ENCODE measurements around the gene KIF3A. TPM values are rescaled to one million over a fixed set of nuclear protein-coding genes. Genes with fewer than 3 reads are reported as not detected.

KIF3A gene
- total RNA-seq, 1 experiment from 2014 or later: 12.7 TPM

DNA sequence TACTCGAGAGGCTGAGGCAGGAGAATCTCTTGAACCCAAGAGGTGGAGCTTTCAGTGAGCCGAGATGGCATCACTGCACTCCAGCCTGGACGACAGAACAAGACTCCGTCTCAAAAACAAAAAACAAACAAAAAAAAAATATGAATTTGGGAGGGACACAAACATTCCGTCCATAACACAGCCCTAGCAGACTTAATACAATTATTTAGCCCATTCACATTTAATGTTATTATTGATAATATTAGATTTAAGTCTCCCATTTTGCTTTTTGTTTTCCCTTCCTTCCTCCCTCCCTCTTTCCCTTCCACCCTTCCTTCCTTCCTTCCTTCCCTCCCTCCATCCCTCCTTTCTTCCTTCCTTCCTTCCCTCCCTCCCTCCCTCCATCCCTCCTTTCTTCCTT is 5.3 kb upstream of the KIF3A start (continued):
- no peak for TF ChIP-seq RAD21 (IDR thresholded peaks at IDR 0.05; ENCODE audit: low read depth)
- TF ChIP-seq, protein P1, sequence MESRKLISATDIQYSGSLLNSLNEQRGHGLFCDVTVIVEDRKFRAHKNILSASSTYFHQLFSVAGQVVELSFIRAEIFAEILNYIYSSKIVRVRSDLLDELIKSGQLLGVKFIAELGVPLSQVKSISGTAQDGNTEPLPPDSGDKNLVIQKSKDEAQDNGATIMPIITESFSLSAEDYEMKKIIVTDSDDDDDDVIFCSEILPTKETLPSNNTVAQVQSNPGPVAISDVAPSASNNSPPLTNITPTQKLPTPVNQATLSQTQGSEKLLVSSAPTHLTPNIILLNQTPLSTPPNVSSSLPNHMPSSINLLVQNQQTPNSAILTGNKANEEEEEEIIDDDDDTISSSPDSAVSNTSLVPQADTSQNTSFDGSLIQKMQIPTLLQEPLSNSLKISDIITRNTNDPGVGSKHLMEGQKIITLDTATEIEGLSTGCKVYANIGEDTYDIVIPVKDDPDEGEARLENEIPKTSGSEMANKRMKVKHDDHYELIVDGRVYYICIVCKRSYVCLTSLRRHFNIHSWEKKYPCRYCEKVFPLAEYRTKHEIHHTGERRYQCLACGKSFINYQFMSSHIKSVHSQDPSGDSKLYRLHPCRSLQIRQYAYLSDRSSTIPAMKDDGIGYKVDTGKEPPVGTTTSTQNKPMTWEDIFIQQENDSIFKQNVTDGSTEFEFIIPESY (IDR thresholded peaks at IDR 0.05; ENCODE audit: extremely low read depth, insufficient replicate concordance, low read length): no peak
- TF ChIP-seq CBX3 (IDR thresholded peaks at IDR 0.05; ENCODE audit: low read depth): no peak
- no peak for TF ChIP-seq SIN3A (IDR thresholded peaks at IDR 0.05; ENCODE audit: low read depth)
- TF ChIP-seq EZH2phosphoT487 (IDR thresholded peaks at IDR 0.05; ENCODE audit: borderline replicate concordance): no peak

DNA sequence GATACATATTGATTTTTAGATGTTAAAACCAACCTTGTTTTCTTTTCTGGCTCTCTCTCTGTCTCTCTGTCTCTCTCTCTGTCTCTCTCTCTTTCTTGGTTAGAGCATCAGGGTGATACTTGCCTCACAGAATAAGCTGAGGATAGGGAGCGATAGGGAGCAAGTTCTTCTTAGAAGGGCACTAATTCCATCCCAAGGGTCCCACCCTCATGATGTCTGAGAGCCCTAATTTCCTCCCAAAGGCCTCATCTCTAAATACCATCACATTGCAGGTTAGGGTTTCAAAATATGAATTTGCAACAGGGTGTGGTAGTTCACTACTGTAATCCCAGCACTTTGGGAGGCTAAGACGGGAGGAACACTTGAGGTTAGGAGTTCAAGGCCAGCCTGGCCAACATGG is 4.8 kb upstream of the KIF3A start:
- Histone ChIP-seq H3K9me3 (ENCODE audit: control insufficient read depth in 1 of 2, insufficient read depth in 1 of 2, low read depth in 1 of 2, low read length in 2 of 2) (0 out of 4 replicates have a peak, but pooled peaks cover 0 to 3% of the 10 kb centered on the region in 2 experiments), H3K9me2 (ENCODE audit: insufficient read depth) (no peaks in the 10 kb centered on the region), H3K4me1 (ENCODE audit: control insufficient read depth in 1 of 2, insufficient read depth in 2 of 2, low read length in 2 of 2) (peaks cover 8 to 20% of the 10 kb centered on the region in 2 experiments; a peak in 3 of 4 replicates), H3K9ac (ENCODE audit: low read length) (no peak overlapping the region), H3K27ac (ENCODE audit: low read depth, low read length) (no peak overlapping the region), H3K36me3 (ENCODE audit: control insufficient read depth in 1 of 2, insufficient read depth in 2 of 2, low read length in 2 of 2) (no peaks in the 10 kb centered on the region), H3K27me3 (ENCODE audit: insufficient read depth, low read length) (no peaks in the 10 kb centered on the region), H3K79me2 (ENCODE audit: insufficient read depth, low read length) (no peaks in the 10 kb centered on the region), H3K4me3 (replicated peaks in 1 of 2; ENCODE audit: low read depth in 1 of 2, low read length in 2 of 2) (no peak overlapping the region), H3K4me2 (ENCODE audit: low read length) (no peak overlapping the region), H4K20me1 (ENCODE audit: insufficient read depth) (no peaks in the 10 kb centered on the region), H2AFZ (ENCODE audit: low read depth, low read length, poor library complexity, severe bottlenecking) (no peak overlapping the region)
- ChIA-PET CTCF (no interaction called here), POLR2A (no interaction called here), RAD21 (ENCODE audit: low non-redundant PET in 1 of 2, low total read pairs in 2 of 2, uncharacterized antibody in 2 of 2, unreplicated experiment in 2 of 2) (no interaction called here)
- no peak for DNase-seq (ENCODE audit: low read depth, low spot score)
- no peak for TF ChIP-seq ZFX (IDR thresholded peaks at IDR 0.05)
- no peak for TF ChIP-seq ZNF274 (IDR thresholded peaks at IDR 0.05; ENCODE audit: low read depth, low read length)
- TF ChIP-seq EGR1 (IDR thresholded peaks at IDR 0.05; ENCODE audit: low read depth): no peak
- no peak for TF ChIP-seq TCF7L2 (IDR thresholded peaks at IDR 0.05; ENCODE audit: borderline replicate concordance, extremely low read depth, insufficient read depth, insufficient read length)
- TF ChIP-seq FOSL1 (IDR thresholded peaks at IDR 0.05; ENCODE audit: low read depth): no peak
- TF ChIP-seq RAD21 (IDR thresholded peaks at IDR 0.05; ENCODE audit: low read depth): no peak
- no peak for TF ChIP-seq SIN3A (IDR thresholded peaks at IDR 0.05; ENCODE audit: low read depth)
- TF ChIP-seq, protein P2, sequence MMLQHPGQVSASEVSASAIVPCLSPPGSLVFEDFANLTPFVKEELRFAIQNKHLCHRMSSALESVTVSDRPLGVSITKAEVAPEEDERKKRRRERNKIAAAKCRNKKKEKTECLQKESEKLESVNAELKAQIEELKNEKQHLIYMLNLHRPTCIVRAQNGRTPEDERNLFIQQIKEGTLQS (IDR thresholded peaks at IDR 0.05): no peak
- TF ChIP-seq, protein P3, sequence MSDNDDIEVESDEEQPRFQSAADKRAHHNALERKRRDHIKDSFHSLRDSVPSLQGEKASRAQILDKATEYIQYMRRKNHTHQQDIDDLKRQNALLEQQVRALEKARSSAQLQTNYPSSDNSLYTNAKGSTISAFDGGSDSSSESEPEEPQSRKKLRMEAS (IDR thresholded peaks at IDR 0.05): no peak
- no peak for TF ChIP-seq SP1 (IDR thresholded peaks at IDR 0.05; ENCODE audit: low read depth)
- TF ChIP-seq, protein P4, sequence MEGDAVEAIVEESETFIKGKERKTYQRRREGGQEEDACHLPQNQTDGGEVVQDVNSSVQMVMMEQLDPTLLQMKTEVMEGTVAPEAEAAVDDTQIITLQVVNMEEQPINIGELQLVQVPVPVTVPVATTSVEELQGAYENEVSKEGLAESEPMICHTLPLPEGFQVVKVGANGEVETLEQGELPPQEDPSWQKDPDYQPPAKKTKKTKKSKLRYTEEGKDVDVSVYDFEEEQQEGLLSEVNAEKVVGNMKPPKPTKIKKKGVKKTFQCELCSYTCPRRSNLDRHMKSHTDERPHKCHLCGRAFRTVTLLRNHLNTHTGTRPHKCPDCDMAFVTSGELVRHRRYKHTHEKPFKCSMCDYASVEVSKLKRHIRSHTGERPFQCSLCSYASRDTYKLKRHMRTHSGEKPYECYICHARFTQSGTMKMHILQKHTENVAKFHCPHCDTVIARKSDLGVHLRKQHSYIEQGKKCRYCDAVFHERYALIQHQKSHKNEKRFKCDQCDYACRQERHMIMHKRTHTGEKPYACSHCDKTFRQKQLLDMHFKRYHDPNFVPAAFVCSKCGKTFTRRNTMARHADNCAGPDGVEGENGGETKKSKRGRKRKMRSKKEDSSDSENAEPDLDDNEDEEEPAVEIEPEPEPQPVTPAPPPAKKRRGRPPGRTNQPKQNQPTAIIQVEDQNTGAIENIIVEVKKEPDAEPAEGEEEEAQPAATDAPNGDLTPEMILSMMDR (IDR thresholded peaks at IDR 0.05 in 2 of 3, conservative IDR thresholded peaks at IDR 0.05 in 1 of 3; ENCODE audit: borderline replicate concordance in 1 of 3, insufficient read depth in 1 of 3, low read depth in 2 of 3, low read length in 2 of 3): no peak
- TF ChIP-seq CEBPB (IDR thresholded peaks at IDR 0.05; ENCODE audit: low read depth): no peak
- no peak for TF ChIP-seq JUND (IDR thresholded peaks at IDR 0.05)
- no peak for TF ChIP-seq SRF (IDR thresholded peaks at IDR 0.05; ENCODE audit: low read depth)
- TF ChIP-seq EZH2 (IDR thresholded peaks at IDR 0.05): no peak
- no peak for TF ChIP-seq YY1 (IDR thresholded peaks at IDR 0.05; ENCODE audit: extremely low read depth, insufficient replicate concordance, low read depth, low read length)
- TF ChIP-seq POLR2AphosphoS5 (IDR thresholded peaks at IDR 0.05; ENCODE audit: low read depth, low read length): no peak
- TF ChIP-seq ELF1 (IDR thresholded peaks at IDR 0.05; ENCODE audit: borderline replicate concordance, low read depth): no peak
- TF ChIP-seq EZH2phosphoT487 (IDR thresholded peaks at IDR 0.05; ENCODE audit: borderline replicate concordance): no peak
- no peak for ATAC-seq
- intact Hi-C loops (cut with micrococcal nuclease): no loop called here
- BruUV-seq (replicated peaks): no TSS peak
